ENCODE data around the gene CCDC93. TPM values are rescaled to one million over a fixed set of nuclear protein-coding genes. Genes with fewer than 3 reads are reported as not detected.
A peak's percentile ranks its signal among the peaks of the same experiment; 100 is the strongest.

Gene CCDC93
- 9.0 and 13.6 TPM in 2 replicates for total RNA-seq (2014; rRNA removed; shearing (Covaris generic))

DNA sequence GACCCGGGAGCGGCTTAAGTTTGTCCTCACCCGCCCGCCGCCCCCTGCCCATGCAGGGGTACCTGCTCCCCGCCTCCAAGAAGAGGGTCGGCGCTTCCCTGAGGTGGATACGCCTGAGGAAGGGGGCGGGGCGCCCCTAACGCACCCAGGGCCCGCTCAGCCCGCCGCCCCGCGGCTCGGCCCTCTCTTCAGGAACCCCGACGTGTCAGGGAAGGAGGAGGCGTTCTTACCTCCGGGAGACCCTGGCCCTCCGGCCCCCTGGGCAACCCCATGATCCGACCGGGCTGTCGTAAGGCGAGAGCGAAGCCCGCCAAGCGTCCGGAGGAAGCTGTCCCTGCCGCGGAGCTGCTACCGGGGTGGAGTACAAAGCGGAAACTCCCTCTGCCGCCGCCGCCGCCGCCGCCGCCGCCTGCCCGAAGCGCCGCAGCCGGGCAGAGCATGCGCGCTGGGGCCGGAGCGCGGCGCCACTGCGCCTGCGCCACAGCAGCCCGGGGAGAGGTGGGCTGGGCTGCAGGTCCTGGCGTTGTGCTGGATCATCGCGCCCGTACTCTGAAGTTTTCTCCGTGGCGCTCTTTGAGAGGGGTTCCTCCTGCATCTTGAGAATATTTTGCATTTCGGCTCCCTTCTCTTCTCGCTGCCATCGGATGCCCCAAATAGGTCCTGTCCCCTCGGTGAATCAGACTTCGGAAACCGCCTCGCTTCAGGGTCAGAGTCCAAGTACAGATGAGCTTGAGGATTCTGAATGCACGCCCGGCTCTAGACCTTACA lies at the start of gene CCDC93:
Gene CCDC93, minus strand, starts transcription at position 347 of the 768 bp plus-strand sequence. Its CDS starts 75 bp downstream, at position 272.
- Histone ChIP-seq H3K36me3 (replicated peaks; ENCODE audit: control insufficient read depth, insufficient read depth, low read length) (no peaks in the 10 kb centered on the region), H3K4me3 (ENCODE audit: insufficient read depth, low read depth, low read length) (peak within 1 kb of the TSS; percentile 86), H3K27me3 (ENCODE audit: control insufficient read depth, insufficient read depth, low read length) (peaks cover 18% of the 10 kb centered on the region)
- peak; percentile 99 for DNase-seq

- no peak for DNase-seq
- no peaks in the 10 kb centered on the region for H3K36me3 ChIP-seq (replicated peaks; ENCODE audit: control insufficient read depth, insufficient read depth, low read length)
- H3K27me3 ChIP-seq (ENCODE audit: control insufficient read depth, insufficient read depth, low read length): no peaks in the 10 kb centered on the region
- H3K4me3 ChIP-seq (ENCODE audit: insufficient read depth, low read depth, low read length): no peak overlapping the region
Measured at GRCh38 chr2:118062669-118063068, 48.8 kb upstream of the CCDC93 start.

- H3K27me3 ChIP-seq (ENCODE audit: control insufficient read depth, insufficient read depth, low read length): no peaks in the 10 kb centered on the region
- DNase-seq: no peak
Measured at GRCh38 chr2:118062048-118062447, 48.2 kb upstream of the CCDC93 start.

DNA sequence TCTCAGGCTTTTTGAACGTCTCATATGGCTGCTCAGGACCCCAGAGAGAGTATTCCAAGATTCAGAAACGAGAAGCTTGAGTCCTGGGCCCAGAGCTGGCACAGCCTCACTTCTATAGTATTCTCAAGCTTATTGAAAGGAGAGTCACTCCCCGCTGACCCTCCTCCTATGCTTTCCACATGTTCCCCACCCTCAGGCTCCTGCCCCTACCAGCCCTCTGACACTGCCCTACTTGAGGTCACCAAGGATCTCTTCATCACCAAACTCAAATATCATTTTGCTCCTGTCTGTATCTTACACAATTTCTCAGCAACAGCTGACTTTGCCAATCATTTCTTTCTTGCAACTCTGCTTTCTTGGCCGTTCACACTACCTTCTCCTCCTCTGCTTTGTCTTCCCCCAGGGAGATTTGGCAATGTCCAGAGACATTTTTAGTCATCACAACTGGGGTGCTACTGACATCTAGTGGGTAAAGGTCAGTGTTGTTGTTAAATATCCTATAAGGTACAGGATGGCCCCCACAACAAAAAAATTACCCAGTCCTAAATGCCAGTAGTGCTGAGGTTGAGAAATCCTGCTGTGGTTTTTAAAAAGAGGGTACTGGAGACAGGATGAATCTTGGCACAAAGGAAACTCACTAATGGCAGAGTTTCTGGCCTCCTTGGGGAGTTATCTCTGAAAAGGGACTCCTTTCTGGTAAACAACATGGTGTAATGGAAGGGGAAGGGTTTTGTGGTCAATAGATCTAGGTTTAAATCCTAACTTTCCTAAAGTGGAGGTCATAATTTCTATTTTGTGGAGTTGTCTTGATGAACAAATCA lies 47.5 kb upstream of the CCDC93 start:
- no peaks in the 10 kb centered on the region for H3K36me3 ChIP-seq (replicated peaks; ENCODE audit: control insufficient read depth, insufficient read depth, low read length)
- DNase-seq: peak; percentile 13

More at GRCh38 chr2:118062048-118062447, 48.2 kb upstream of the CCDC93 start:
- no peaks in the 10 kb centered on the region for H3K36me3 ChIP-seq (replicated peaks; ENCODE audit: control insufficient read depth, insufficient read depth, low read length)
- H3K4me3 ChIP-seq (ENCODE audit: insufficient read depth, low read depth, low read length): no peak overlapping the region

GRCh38 chr2:118059919-118060478 lies 46.1 kb upstream of the CCDC93 start:
- Histone ChIP-seq H3K27me3 (ENCODE audit: control insufficient read depth, insufficient read depth, low read length) (no peaks in the 10 kb centered on the region), H3K36me3 (replicated peaks; ENCODE audit: control insufficient read depth, insufficient read depth, low read length) (no peaks in the 10 kb centered on the region), H3K4me3 (ENCODE audit: insufficient read depth, low read depth, low read length) (no peak overlapping the region)
- DNase-seq: no peak

More for the DNA sequence above, 47.5 kb upstream of the CCDC93 start:
- no peak overlapping the region for H3K4me3 ChIP-seq (ENCODE audit: insufficient read depth, low read depth, low read length)
- H3K27me3 ChIP-seq (ENCODE audit: control insufficient read depth, insufficient read depth, low read length): no peaks in the 10 kb centered on the region

DNA sequence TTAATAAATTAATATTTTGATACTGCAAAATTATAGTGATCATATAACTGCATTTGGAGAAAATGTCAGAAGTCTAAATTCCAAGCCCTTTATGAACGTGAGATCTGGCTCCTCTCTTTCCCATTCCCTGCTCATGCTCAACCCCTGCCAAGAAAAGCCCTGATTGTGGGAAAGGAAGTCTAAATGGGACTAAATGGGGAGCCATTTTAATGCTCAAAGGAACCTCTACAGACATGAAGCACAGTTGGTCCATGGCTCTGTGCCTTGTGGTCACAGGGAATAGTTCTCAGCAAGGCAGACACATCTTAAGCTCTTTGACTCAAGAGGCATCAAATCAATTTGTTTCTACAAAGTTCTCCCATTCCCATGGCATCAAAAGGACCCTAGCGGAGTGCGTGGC lies 45.1 kb upstream of the CCDC93 start:
- Histone ChIP-seq H3K4me3 (ENCODE audit: insufficient read depth, low read depth, low read length) (no peak overlapping the region), H3K27me3 (ENCODE audit: control insufficient read depth, insufficient read depth, low read length) (no peaks in the 10 kb centered on the region), H3K36me3 (replicated peaks; ENCODE audit: control insufficient read depth, insufficient read depth, low read length) (no peaks in the 10 kb centered on the region)
- no peak for DNase-seq

- no peak for DNase-seq
- Histone ChIP-seq H3K36me3 (replicated peaks; ENCODE audit: control insufficient read depth, insufficient read depth, low read length) (no peaks in the 10 kb centered on the region), H3K4me3 (ENCODE audit: insufficient read depth, low read depth, low read length) (no peak overlapping the region), H3K27me3 (ENCODE audit: control insufficient read depth, insufficient read depth, low read length) (no peaks in the 10 kb centered on the region)
Measured at GRCh38 chr2:118056801-118057200, 42.9 kb upstream of the CCDC93 start.

DNA sequence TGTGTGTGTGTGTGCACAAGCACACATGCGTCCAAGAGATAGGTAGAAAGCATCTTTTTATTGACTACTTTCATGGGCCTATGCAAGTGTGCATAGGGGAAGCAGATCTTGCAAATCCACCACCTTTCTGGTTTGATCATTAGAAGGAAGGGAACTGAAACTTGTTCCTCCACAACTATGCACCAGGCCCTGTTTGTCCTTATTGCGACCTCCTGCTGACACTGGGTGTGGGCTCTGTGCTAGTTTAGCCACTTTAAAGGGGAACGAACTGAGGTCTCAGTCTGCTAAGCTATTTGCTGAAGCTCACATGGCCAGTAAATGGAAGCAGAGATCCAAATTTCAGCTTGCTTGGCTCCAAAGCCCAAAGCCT lies 42.3 kb upstream of the CCDC93 start:
- no peak overlapping the region for H3K4me3 ChIP-seq (ENCODE audit: insufficient read depth, low read depth, low read length)
- H3K36me3 ChIP-seq (replicated peaks; ENCODE audit: control insufficient read depth, insufficient read depth, low read length): no peaks in the 10 kb centered on the region
- no peak for DNase-seq
- H3K27me3 ChIP-seq (ENCODE audit: control insufficient read depth, insufficient read depth, low read length): no peaks in the 10 kb centered on the region

- no peaks in the 10 kb centered on the region for H3K27me3 ChIP-seq (ENCODE audit: control insufficient read depth, insufficient read depth, low read length)
- H3K36me3 ChIP-seq (replicated peaks; ENCODE audit: control insufficient read depth, insufficient read depth, low read length): no peaks in the 10 kb centered on the region
- no peak overlapping the region for H3K4me3 ChIP-seq (ENCODE audit: insufficient read depth, low read depth, low read length)
- no peak for DNase-seq
Measured at GRCh38 chr2:118055512-118056164, 41.8 kb upstream of the CCDC93 start.

GRCh38 chr2:118054213-118055008 lies 40.5 kb upstream of the CCDC93 start:
- no peak for DNase-seq
- no peaks in the 10 kb centered on the region for H3K27me3 ChIP-seq (ENCODE audit: control insufficient read depth, insufficient read depth, low read length)
- no peak overlapping the region for H3K4me3 ChIP-seq (ENCODE audit: insufficient read depth, low read depth, low read length)
- H3K36me3 ChIP-seq (replicated peaks; ENCODE audit: control insufficient read depth, insufficient read depth, low read length): no peaks in the 10 kb centered on the region

GRCh38 chr2:118053681-118054080 lies 39.8 kb upstream of the CCDC93 start:
- Histone ChIP-seq H3K36me3 (replicated peaks; ENCODE audit: control insufficient read depth, insufficient read depth, low read length) (no peaks in the 10 kb centered on the region), H3K4me3 (ENCODE audit: insufficient read depth, low read depth, low read length) (no peak overlapping the region), H3K27me3 (ENCODE audit: control insufficient read depth, insufficient read depth, low read length) (no peaks in the 10 kb centered on the region)
- no peak for DNase-seq

- H3K27me3 ChIP-seq (ENCODE audit: control insufficient read depth, insufficient read depth, low read length): no peaks in the 10 kb centered on the region
- no peak overlapping the region for H3K4me3 ChIP-seq (ENCODE audit: insufficient read depth, low read depth, low read length)
- H3K36me3 ChIP-seq (replicated peaks; ENCODE audit: control insufficient read depth, insufficient read depth, low read length): no peaks in the 10 kb centered on the region
- no peak for DNase-seq
Measured at GRCh38 chr2:118052474-118052873, 38.6 kb upstream of the CCDC93 start.

DNA sequence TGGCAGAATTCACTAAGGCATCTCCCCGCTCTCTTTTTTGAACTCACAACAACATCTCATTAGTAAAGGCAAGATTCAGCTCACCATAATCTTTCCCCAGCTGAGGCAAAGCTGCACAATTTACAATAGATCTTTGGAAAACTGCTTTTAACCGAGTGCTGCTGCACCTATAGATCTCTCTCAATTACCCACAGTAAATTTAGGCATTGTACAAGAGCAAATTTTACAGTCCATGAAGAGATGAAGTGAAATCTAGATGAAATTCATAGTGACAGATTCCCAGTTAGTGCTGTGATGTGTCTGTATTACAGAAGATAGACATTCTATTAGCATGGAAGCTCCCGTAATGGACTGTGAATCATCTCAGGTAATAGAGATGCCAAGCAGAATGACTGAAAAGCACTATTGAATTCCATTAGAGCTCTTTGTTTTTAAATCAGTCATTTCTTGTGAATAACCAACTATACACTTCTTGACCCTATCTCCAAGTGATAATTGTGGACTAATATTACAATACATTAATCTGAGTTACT lies 38.0 kb upstream of the CCDC93 start:
- no peak for DNase-seq
- no peaks in the 10 kb centered on the region for H3K36me3 ChIP-seq (replicated peaks; ENCODE audit: control insufficient read depth, insufficient read depth, low read length)
- no peaks in the 10 kb centered on the region for H3K27me3 ChIP-seq (ENCODE audit: control insufficient read depth, insufficient read depth, low read length)
- H3K4me3 ChIP-seq (ENCODE audit: insufficient read depth, low read depth, low read length): no peak overlapping the region

- DNase-seq: no peak
Measured at GRCh38 chr2:118050974-118051373, 37.1 kb upstream of the CCDC93 start.

More at GRCh38 chr2:118050974-118051373, 37.1 kb upstream of the CCDC93 start:
- Histone ChIP-seq H3K27me3 (ENCODE audit: control insufficient read depth, insufficient read depth, low read length) (no peaks in the 10 kb centered on the region), H3K4me3 (ENCODE audit: insufficient read depth, low read depth, low read length) (no peak overlapping the region), H3K36me3 (replicated peaks; ENCODE audit: control insufficient read depth, insufficient read depth, low read length) (no peaks in the 10 kb centered on the region)
